Activated CD8-positive, alpha-beta T cell treated with anti-CD3 and anti-CD28 coated beads for 36 hours (primary cell): Measurements from ENCODE around the gene ALG8. TPM values are rescaled to one million over a fixed set of nuclear protein-coding genes. Genes with fewer than 3 reads are reported as not detected.
"Not testable (repeated sequence)": the region's sequence is repeated elsewhere in the genome, so short reads cannot be mapped to it uniquely, and the experiment has no call there.

Experiments
- ATAC-seq: fragments of 200-7000 bp; cut with Tn5 transposase; one replicate; pipeline ENCODE4 v1.10.0; 2021; ENCODE audit warnings: mild to moderate bottlenecking, moderate library complexity
- CTCF ChIA-PET: fragments of 350-600 bp; sonication (Branson Sonifier 250); formaldehyde crosslinking; loops from one replicate; lab custom pipeline; 2021; ENCODE audit warnings: antibody characterized with exemption; lab: Charles Lee
- POLR2A ChIA-PET: fragments of 350-600 bp; sonication (Branson Sonifier 250); formaldehyde crosslinking; loops from one replicate; lab custom pipeline; 2021; ENCODE audit warnings: antibody characterized with exemption; lab: Charles Lee
- DNase-seq: peaks from one replicate; pipeline ENCODE4 v3.0.0-alpha.2; 2020
- H3K27ac Mint-ChIP-seq: one replicate; pipeline ENCODE4 v1.8.0; 2021; ENCODE audit warnings: mild to moderate bottlenecking, mixed read lengths
- H3K27me3 Mint-ChIP-seq: one replicate; pipeline ENCODE4 v1.8.0; 2021; ENCODE audit warnings: mixed read lengths
- H3K36me3 Mint-ChIP-seq: one replicate; pipeline ENCODE4 v1.8.0; 2021; ENCODE audit warnings: low read depth, mixed read lengths
- H3K4me1 Mint-ChIP-seq: one replicate; pipeline ENCODE4 v1.8.0; 2021; ENCODE audit warnings: low read depth, mixed read lengths
- H3K4me3 Mint-ChIP-seq: one replicate; pipeline ENCODE4 v1.8.0; 2021; ENCODE audit warnings: mild to moderate bottlenecking, moderate library complexity, mixed read lengths
- H3K9me3 Mint-ChIP-seq: one replicate; pipeline ENCODE4 v1.8.0; 2021; ENCODE audit warnings: mixed read lengths
- CTCF ChIP-seq: fragments of 200-600 bp; IDR thresholded peaks from one replicate; pipeline ENCODE4 v1.8.0; 2022; ENCODE audit warnings: antibody characterized with exemption, mild to moderate bottlenecking
- intact Hi-C: fragments of 100-400 bp; cut with micrococcal nuclease; formaldehyde crosslinking; loops from one replicate; pipeline ENCODE4 v1.10.0; 2022
- total RNA-seq, 2 experiments: library from RNA; stranded (reverse); gene quantifications; one replicate each; pipeline ENCODE4 v1.2.3, GENCODE V29; 2021

The ALG8 gene
- total RNA-seq, 2 experiments from 2014 or later: 45.5 to 47.7 TPM

- Mint-ChIP-seq H3K36me3 (peaks cover 6% of the 10 kb centered on the region), H3K9me3 (no peaks in the 10 kb centered on the region), H3K27me3 (no peaks in the 10 kb centered on the region), H3K4me3 (no peak overlapping the region), H3K27ac (no peak overlapping the region), H3K4me1 (no peaks in the 10 kb centered on the region)
- no peak for TF ChIP-seq CTCF
- intact Hi-C loops: no loop called here
- ATAC-seq (no peak), DNase-seq (no peak)
- ChIA-PET CTCF (interaction anchor here (0.9 to 1.5 kb wide), 2 partner anchors 17 to 63 kb away, joined by 3 to 7 read pairs; no protein-coding TSS in a partner anchor), POLR2A (no interaction called here)
Observed at GRCh38 chr11:78062671-78063070, 76.8 kb downstream of the ALG8 start.

- ChIA-PET CTCF (interaction anchor here (1.5 kb wide), 1 partner anchor 17 kb away, joined by 8 read pairs; no protein-coding TSS in a partner anchor), POLR2A (no interaction called here)
- Mint-ChIP-seq H3K27ac (no peak overlapping the region), H3K36me3 (peaks cover 1% of the 10 kb centered on the region), H3K27me3 (no peaks in the 10 kb centered on the region), H3K4me1 (no peaks in the 10 kb centered on the region), H3K4me3 (no peak overlapping the region), H3K9me3 (no peaks in the 10 kb centered on the region)
- ATAC-seq (no peak), DNase-seq (no peak)
- TF ChIP-seq CTCF: no peak
- intact Hi-C loops: no loop called here
Observed at GRCh38 chr11:78061921-78062311, 77.5 kb downstream of the ALG8 start.

GRCh38 chr11:78061088-78061920 is 78.1 kb downstream of the ALG8 start:
- ChIA-PET POLR2A (no interaction called here), CTCF (interaction anchor here (1.5 kb wide), 1 partner anchor 16 kb away, joined by 8 read pairs; no protein-coding TSS in a partner anchor)
- no peaks in the 10 kb centered on the region for H3K27me3 Mint-ChIP-seq
- no peaks in the 10 kb centered on the region for H3K4me1 Mint-ChIP-seq
- ATAC-seq: no peak
- H3K36me3 Mint-ChIP-seq: no peaks in the 10 kb centered on the region
- H3K9me3 Mint-ChIP-seq: no peaks in the 10 kb centered on the region
- H3K4me3 Mint-ChIP-seq: no peak overlapping the region
- DNase-seq: no peak
- H3K27ac Mint-ChIP-seq: no peak overlapping the region
- intact Hi-C loops: no loop called here
- no peak for TF ChIP-seq CTCF

- ChIA-PET CTCF (interaction anchor here (1.5 kb wide), 1 partner anchor 15 kb away, joined by 8 read pairs; no protein-coding TSS in a partner anchor), POLR2A (no interaction called here)
- no peaks in the 10 kb centered on the region for H3K27me3 Mint-ChIP-seq
- DNase-seq (no peak), ATAC-seq (no peak)
- intact Hi-C loops: no loop called here
- no peak overlapping the region for H3K4me3 Mint-ChIP-seq
- no peaks in the 10 kb centered on the region for H3K9me3 Mint-ChIP-seq
- no peak overlapping the region for H3K27ac Mint-ChIP-seq
- H3K4me1 Mint-ChIP-seq: no peaks in the 10 kb centered on the region
- TF ChIP-seq CTCF: no peak
- H3K36me3 Mint-ChIP-seq: no peaks in the 10 kb centered on the region
Observed at GRCh38 chr11:78060533-78060932, 78.9 kb downstream of the ALG8 start.

- H3K27ac Mint-ChIP-seq, H3K4me1 Mint-ChIP-seq, ATAC-seq, H3K27me3 Mint-ChIP-seq, H3K9me3 Mint-ChIP-seq, DNase-seq, intact Hi-C loops, CTCF ChIA-PET, H3K36me3 Mint-ChIP-seq, POLR2A ChIA-PET, H3K4me3 Mint-ChIP-seq: not testable (repeated sequence)
Observed at GRCh38 chr11:78059749-78060328, 79.6 kb downstream of the ALG8 start.
